ENCODE results near the gene ERO1A.

Gene ERO1A

GRCh38 chr14:52618602-52619001, 76.8 kb downstream of the ERO1A start:
- no peak for TF ChIP-seq SIN3A (IDR thresholded peaks at IDR 0.05; ENCODE audit: borderline replicate concordance, insufficient read depth, low read length)
- TF ChIP-seq POLR2AphosphoS5 (IDR thresholded peaks at IDR 0.05; ENCODE audit: low read depth, low read length): no peak
- no peak for TF ChIP-seq REST (IDR thresholded peaks at IDR 0.05; ENCODE audit: insufficient read depth in 1 of 2, low read depth in 2 of 2, low read length in 2 of 2)
- TF ChIP-seq TAF1 (IDR thresholded peaks at IDR 0.05; ENCODE audit: borderline replicate concordance, insufficient read depth, low read length): no peak
- no peak for TF ChIP-seq FOXP2 (optimal IDR thresholded peaks at IDR 0.05; ENCODE audit: borderline replicate concordance, extremely low read depth, extremely low read length, insufficient read depth)

- TF ChIP-seq SIN3A (IDR thresholded peaks at IDR 0.05; ENCODE audit: borderline replicate concordance, insufficient read depth, low read length) (no peak), TAF1 (IDR thresholded peaks at IDR 0.05; ENCODE audit: borderline replicate concordance, insufficient read depth, low read length) (no peak), FOXP2 (optimal IDR thresholded peaks at IDR 0.05; ENCODE audit: borderline replicate concordance, extremely low read depth, extremely low read length, insufficient read depth) (no peak), POLR2AphosphoS5 (IDR thresholded peaks at IDR 0.05; ENCODE audit: low read depth, low read length) (no peak), REST (IDR thresholded peaks at IDR 0.05; ENCODE audit: insufficient read depth in 1 of 2, low read depth in 2 of 2, low read length in 2 of 2) (no peak)
Measured at GRCh38 chr14:52610187-52610586, 85.2 kb downstream of the ERO1A start.

DNA sequence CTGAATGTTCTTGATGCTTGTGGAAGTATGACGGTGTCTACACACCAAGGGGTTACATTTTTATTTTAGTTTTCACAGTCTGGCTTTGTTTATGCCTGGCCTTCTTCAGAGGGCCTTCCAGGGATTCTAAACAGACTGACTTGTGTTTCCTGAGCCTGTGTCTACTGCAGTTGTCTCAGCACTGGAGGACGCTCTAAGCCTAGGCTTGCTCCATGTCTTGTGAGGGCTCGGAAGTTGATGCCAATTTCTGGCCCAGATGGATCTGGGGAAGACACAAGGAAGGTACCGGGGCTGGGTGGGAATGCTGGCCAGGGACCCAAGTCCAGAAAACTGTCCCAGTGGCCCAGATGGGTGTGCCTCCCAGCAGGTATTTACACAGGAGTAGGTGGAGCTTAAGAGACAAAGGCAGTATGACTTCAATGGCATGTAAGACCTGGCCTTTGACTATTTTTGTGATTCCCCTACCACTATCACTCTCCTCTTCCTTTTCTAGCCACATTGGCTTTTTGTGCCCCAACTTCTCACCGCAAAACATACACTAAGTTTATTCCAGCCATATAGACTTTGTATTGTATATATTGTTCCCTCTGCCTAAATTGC, 85.8 kb downstream of the ERO1A start:
- TF ChIP-seq POLR2AphosphoS5 (IDR thresholded peaks at IDR 0.05; ENCODE audit: low read depth, low read length) (no peak), SIN3A (IDR thresholded peaks at IDR 0.05; ENCODE audit: borderline replicate concordance, insufficient read depth, low read length) (no peak), TAF1 (IDR thresholded peaks at IDR 0.05; ENCODE audit: borderline replicate concordance, insufficient read depth, low read length) (no peak)

DNA sequence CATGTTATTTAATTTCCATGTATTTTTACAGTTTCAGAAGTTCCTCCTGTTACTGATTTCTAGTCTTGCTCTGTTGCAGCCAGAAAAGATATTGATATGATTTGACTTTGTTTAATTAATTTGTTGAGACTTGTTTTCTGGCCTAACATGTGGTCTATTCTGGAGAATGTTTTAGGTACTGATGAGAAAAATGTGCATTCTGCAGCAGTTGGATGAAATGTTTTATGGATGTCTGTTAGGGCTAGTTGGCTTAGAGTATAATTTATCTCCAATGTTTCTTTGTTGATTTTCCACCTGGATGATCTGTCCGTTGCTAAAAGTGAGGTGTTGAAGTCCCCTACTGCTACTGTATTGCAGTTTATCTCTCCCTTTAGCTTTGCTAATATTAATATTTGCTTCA, 88.3 kb downstream of the ERO1A start:
- TF ChIP-seq REST (IDR thresholded peaks at IDR 0.05; ENCODE audit: insufficient read depth in 1 of 2, low read depth in 2 of 2, low read length in 2 of 2) (no peak), POLR2AphosphoS5 (IDR thresholded peaks at IDR 0.05; ENCODE audit: low read depth, low read length) (no peak), SIN3A (IDR thresholded peaks at IDR 0.05; ENCODE audit: borderline replicate concordance, insufficient read depth, low read length) (no peak), TAF1 (IDR thresholded peaks at IDR 0.05; ENCODE audit: borderline replicate concordance, insufficient read depth, low read length) (no peak), FOXP2 (optimal IDR thresholded peaks at IDR 0.05; ENCODE audit: borderline replicate concordance, extremely low read depth, extremely low read length, insufficient read depth) (no peak)

DNA sequence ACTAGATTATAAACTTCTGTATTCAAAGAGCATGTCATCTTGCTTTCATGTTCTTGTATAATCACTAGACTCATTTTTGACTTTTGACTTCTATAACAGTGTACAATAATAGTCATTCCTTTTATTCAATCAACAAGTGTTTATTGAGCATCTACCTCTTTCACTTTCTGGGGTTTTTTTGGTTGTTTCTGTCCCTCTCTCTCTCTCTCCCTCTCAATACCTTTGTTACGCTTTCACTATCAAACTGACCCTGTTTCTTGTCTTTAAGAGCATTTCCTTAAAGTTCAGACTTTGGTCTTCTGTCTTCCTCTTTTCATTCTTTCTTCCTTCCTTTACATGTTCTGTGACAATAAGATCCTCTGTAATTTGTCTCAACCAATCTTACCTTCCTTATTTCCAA, 93.2 kb downstream of the ERO1A start:
- TF ChIP-seq SIN3A (IDR thresholded peaks at IDR 0.05; ENCODE audit: borderline replicate concordance, insufficient read depth, low read length) (no peak), POLR2AphosphoS5 (IDR thresholded peaks at IDR 0.05; ENCODE audit: low read depth, low read length) (no peak), FOXP2 (optimal IDR thresholded peaks at IDR 0.05; ENCODE audit: borderline replicate concordance, extremely low read depth, extremely low read length, insufficient read depth) (no peak), REST (IDR thresholded peaks at IDR 0.05; ENCODE audit: insufficient read depth in 1 of 2, low read depth in 2 of 2, low read length in 2 of 2) (no peak), TAF1 (IDR thresholded peaks at IDR 0.05; ENCODE audit: borderline replicate concordance, insufficient read depth, low read length) (no peak)
